Lung (tissue), 12 donors: Measurements from ENCODE around the gene DNAI4. TPM values are rescaled to one million over a fixed set of nuclear protein-coding genes. Genes with fewer than 3 reads are reported as not detected.

Experiments
- ATAC-seq: fragments of 200-7000 bp; cut with Tn5 transposase; one replicate; pipeline ENCODE4 v1.9.1; 2020; ENCODE audit warnings: moderate number of reproducible peaks; ENCODE audit not compliant: insufficient read depth, low FRiP score
- DNase-seq, 3 donors: peaks; one replicate each; pipeline ENCODE4 v3.0.0-alpha.2; 2013 to 2017
- H3K27ac ChIP-seq, 2 donors: one replicate each; pipeline ENCODE4 v1.5.1; 2013; ENCODE audit warnings: mild to moderate bottlenecking in 2 of 2, moderate library complexity in 2 of 2, control low read depth in 1 of 2, inconsistent platforms in 1 of 2, low read depth in 1 of 2, low read length in 1 of 2
- H3K27me3 ChIP-seq, 3 donors: one replicate each; pipeline ENCODE4 v1.5.1; 2013; ENCODE audit warnings: low read length in 2 of 3; ENCODE audit not compliant: control insufficient read depth in 3 of 3, insufficient read depth in 3 of 3
- H3K36me3 ChIP-seq, 4 donors: one replicate each; pipeline ENCODE4 v1.5.1; 2013; ENCODE audit warnings: low read length in 4 of 4, mild to moderate bottlenecking in 1 of 4, moderate library complexity in 1 of 4; ENCODE audit not compliant: control insufficient read depth in 4 of 4, insufficient read depth in 4 of 4
- H3K4me1 ChIP-seq, 5 donors: one replicate each; pipeline ENCODE4 v1.5.1; 2013; ENCODE audit warnings: low read length in 5 of 5, mild to moderate bottlenecking in 2 of 5, moderate library complexity in 1 of 5; ENCODE audit not compliant: control insufficient read depth in 5 of 5, insufficient read depth in 5 of 5
- H3K4me3 ChIP-seq: one replicate; pipeline ENCODE4 v1.5.1; 2013; ENCODE audit warnings: mild to moderate bottlenecking, control low read depth, moderate library complexity
- H3K9ac ChIP-seq, 2 donors: one replicate each; pipeline ENCODE4 v1.5.1; 2013; ENCODE audit warnings: low read length in 2 of 2, control low read depth in 1 of 2; ENCODE audit not compliant: insufficient read depth in 1 of 2
- H3K9me3 ChIP-seq, 4 donors: one replicate each; pipeline ENCODE4 v1.5.1; 2013; ENCODE audit warnings: low read length in 3 of 4, mild to moderate bottlenecking in 1 of 4, moderate library complexity in 1 of 4; ENCODE audit not compliant: control insufficient read depth in 4 of 4, insufficient read depth in 3 of 4
- WGBS, 2 donors: extraction: QIAGEN DNeasy Blood & Tissue Kit; methylation state at CpG; one replicate each; pipeline ENCODE4 v1.1.7; 2013; 5-methylcytosine and 5-hydroxymethylcytosine counted together
- polyA plus RNA-seq, 2 donors: library from polyadenylated mRNA; stranded (reverse); fragments of 200-250 nt; gene quantifications; one replicate each; pipeline ENCODE4 v1.2.1, GENCODE V29; 2013
- total RNA-seq, 2 donors: library from RNA; depleted of rRNA in 1 of 2; stranded (reverse); fragments of >200 nt in 1 of 2; gene quantifications; one replicate each; pipeline ENCODE4 v1.2.1, GENCODE V29; 2014 to 2021
- TF ChIP-seq, protein P1 (sequence below): IDR thresholded peaks from 2 replicates; pipeline ENCODE4 v1.5.1; 2012; ENCODE audit warnings: mild to moderate bottlenecking; ENCODE audit errors: control extremely low read depth, extremely low read depth
- donor health status: control.
- donor health status: control.
- donor health status: Bipolar disorder and iron deficiency.
- donor health status: healthy.
- donor health status: DM: yes; HTN: yes; CAD: no.

Gene DNAI4
- total and polyA plus RNA-seq, 4 donors = 4.4 to 61.1 (median 15.5) TPM

DNA sequence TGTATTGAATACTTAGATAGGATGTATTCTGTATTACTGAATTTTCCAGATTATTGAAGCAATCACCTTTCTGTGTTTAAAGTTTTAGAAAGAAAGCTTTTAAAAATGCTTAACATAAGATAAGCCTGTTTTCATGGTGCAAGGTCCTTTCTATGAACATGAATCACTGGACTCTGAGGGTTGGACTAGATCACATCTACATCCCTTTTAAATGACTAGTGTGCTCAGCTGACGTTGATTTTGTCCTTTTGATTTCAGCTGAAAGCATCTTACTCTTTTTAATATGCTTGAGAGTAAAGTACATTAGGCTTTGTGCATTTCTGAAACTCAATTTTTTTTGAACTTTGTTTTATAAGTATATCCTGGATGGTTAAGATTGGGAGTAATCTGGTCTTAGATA is 16.3 kb upstream of the DNAI4 start:
- WGBS, 2 donors = 97% methylated on average over 1 of the region's 1 CpG
- TF ChIP-seq, protein P1, sequence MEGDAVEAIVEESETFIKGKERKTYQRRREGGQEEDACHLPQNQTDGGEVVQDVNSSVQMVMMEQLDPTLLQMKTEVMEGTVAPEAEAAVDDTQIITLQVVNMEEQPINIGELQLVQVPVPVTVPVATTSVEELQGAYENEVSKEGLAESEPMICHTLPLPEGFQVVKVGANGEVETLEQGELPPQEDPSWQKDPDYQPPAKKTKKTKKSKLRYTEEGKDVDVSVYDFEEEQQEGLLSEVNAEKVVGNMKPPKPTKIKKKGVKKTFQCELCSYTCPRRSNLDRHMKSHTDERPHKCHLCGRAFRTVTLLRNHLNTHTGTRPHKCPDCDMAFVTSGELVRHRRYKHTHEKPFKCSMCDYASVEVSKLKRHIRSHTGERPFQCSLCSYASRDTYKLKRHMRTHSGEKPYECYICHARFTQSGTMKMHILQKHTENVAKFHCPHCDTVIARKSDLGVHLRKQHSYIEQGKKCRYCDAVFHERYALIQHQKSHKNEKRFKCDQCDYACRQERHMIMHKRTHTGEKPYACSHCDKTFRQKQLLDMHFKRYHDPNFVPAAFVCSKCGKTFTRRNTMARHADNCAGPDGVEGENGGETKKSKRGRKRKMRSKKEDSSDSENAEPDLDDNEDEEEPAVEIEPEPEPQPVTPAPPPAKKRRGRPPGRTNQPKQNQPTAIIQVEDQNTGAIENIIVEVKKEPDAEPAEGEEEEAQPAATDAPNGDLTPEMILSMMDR = no peak
- no peaks in the 10 kb centered on the region for H3K9me3 ChIP-seq
- ATAC-seq = no peak
- no peak for DNase-seq
- H3K27me3 ChIP-seq = no peaks in the 10 kb centered on the region
- peaks cover 0 to 5% (median 0%) of the 10 kb centered on the region in 4 donors for H3K36me3 ChIP-seq
- H3K4me1 ChIP-seq = peaks cover 0 to 10% (median 0%) of the 10 kb centered on the region in 5 donors
- no peak overlapping the region for H3K4me3 ChIP-seq
- no peak overlapping the region for H3K9ac ChIP-seq
- no peak overlapping the region for H3K27ac ChIP-seq

- no peaks in the 10 kb centered on the region for H3K27me3 ChIP-seq
- ATAC-seq (no peak), DNase-seq (no peak)
- H3K9ac ChIP-seq = no peak overlapping the region
- TF ChIP-seq, protein P1 = no peak
- H3K4me3 ChIP-seq = no peak overlapping the region
- no peak overlapping the region for H3K27ac ChIP-seq
- peaks cover 0 to 2% (median 0%) of the 10 kb centered on the region in 4 donors for H3K36me3 ChIP-seq
- no peaks in the 10 kb centered on the region for H3K9me3 ChIP-seq
- H3K4me1 ChIP-seq = peaks cover 0 to 17% (median 0%) of the 10 kb centered on the region in 5 donors
Measured at GRCh38 chr1:66938613-66939012, 14.0 kb upstream of the DNAI4 start.

- Histone ChIP-seq H3K4me3 (no peak overlapping the region), H3K27ac (no peak overlapping the region), H3K9ac (no peak overlapping the region), H3K36me3 (peaks cover 0 to 2% (median 0%) of the 10 kb centered on the region in 4 donors), H3K4me1 (peaks cover 0 to 17% (median under 1%) of the 10 kb centered on the region in 5 donors), H3K9me3 (no peaks in the 10 kb centered on the region), H3K27me3 (no peaks in the 10 kb centered on the region)
- ATAC-seq (no peak), DNase-seq (no peak)
- TF ChIP-seq, protein P1 = no peak
- whole genome bisulfite sequencing, 2 donors = 0% methylated on average over 1 of the region's 1 CpG
Measured at GRCh38 chr1:66937529-66938234, 13.0 kb upstream of the DNAI4 start.
